Muscle layer of duodenum (tissue), 2 donors: ENCODE measurements around the gene SIK2.

Experiments
- H3K27ac ChIP-seq: one replicate; pipeline ENCODE4 v1.7.0; 2013; ENCODE audit warnings: mild to moderate bottlenecking, low read length
- H3K27me3 ChIP-seq: one replicate; pipeline ENCODE4 v1.7.0; 2013; ENCODE audit warnings: low read depth, mild to moderate bottlenecking, control low read depth, low read length
- H3K36me3 ChIP-seq, 2 donors: one replicate each; pipeline ENCODE4 v1.7.0; 2013; ENCODE audit warnings: low read length in 2 of 2, control low read depth in 1 of 2, mild to moderate bottlenecking in 1 of 2; ENCODE audit not compliant: insufficient read depth in 2 of 2, control insufficient read depth in 1 of 2
- H3K4me1 ChIP-seq, 2 donors: one replicate each; pipeline ENCODE4 v1.7.0; 2013; ENCODE audit warnings: low read length in 2 of 2, mild to moderate bottlenecking in 2 of 2, control low read depth in 1 of 2, moderate library complexity in 1 of 2; ENCODE audit not compliant: insufficient read depth in 2 of 2, control insufficient read depth in 1 of 2
- H3K4me3 ChIP-seq, 2 donors: one replicate each; pipeline ENCODE4 v1.7.0; 2013; ENCODE audit warnings: low read length in 2 of 2, low read depth in 1 of 2, mild to moderate bottlenecking in 1 of 2
- H3K9me3 ChIP-seq, 2 donors: one replicate each; pipeline ENCODE4 v1.7.0; 2013; ENCODE audit warnings: low read length in 2 of 2, control low read depth in 1 of 2, mild to moderate bottlenecking in 1 of 2; ENCODE audit not compliant: control insufficient read depth in 1 of 2
- donor health status: healthy.

SIK2 gene

GRCh38 chr11:111779118-111779517, 176.9 kb downstream of the SIK2 start:
- Histone ChIP-seq H3K36me3 (no peaks in the 10 kb centered on the region), H3K27me3 (no peaks in the 10 kb centered on the region), H3K4me3 (no peak overlapping the region), H3K27ac (no peak overlapping the region), H3K9me3 (no peaks in the 10 kb centered on the region), H3K4me1 (no peaks in the 10 kb centered on the region)
